ENCODE data around the gene ARHGEF39.
"Not testable (repeated sequence)": the region's sequence is repeated elsewhere in the genome, so short reads cannot be mapped to it uniquely, and the experiment has no call there.

Gene ARHGEF39

DNA sequence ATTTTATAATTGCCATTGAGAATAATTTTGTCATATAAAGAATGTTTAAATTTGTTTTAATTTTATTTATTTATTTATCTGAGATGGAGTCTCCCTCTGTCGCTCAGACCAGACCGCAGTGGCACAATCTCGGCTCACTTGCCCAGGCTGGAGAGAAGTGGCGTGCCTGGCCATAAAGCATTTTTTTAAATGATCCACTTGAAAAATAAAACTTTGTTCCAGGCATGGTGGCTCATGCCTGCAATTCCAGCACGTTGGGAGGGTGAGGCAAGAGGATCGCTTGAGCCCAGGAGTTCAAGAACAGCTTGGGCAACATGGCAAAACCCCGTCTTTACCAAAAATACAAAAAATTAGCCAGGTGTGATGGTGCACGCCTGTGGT lies 12.2 kb downstream of the ARHGEF39 start:
- DNase-seq (ENCODE audit: low read depth in 2 of 2, low spot score in 1 of 2), result no peak

DNA sequence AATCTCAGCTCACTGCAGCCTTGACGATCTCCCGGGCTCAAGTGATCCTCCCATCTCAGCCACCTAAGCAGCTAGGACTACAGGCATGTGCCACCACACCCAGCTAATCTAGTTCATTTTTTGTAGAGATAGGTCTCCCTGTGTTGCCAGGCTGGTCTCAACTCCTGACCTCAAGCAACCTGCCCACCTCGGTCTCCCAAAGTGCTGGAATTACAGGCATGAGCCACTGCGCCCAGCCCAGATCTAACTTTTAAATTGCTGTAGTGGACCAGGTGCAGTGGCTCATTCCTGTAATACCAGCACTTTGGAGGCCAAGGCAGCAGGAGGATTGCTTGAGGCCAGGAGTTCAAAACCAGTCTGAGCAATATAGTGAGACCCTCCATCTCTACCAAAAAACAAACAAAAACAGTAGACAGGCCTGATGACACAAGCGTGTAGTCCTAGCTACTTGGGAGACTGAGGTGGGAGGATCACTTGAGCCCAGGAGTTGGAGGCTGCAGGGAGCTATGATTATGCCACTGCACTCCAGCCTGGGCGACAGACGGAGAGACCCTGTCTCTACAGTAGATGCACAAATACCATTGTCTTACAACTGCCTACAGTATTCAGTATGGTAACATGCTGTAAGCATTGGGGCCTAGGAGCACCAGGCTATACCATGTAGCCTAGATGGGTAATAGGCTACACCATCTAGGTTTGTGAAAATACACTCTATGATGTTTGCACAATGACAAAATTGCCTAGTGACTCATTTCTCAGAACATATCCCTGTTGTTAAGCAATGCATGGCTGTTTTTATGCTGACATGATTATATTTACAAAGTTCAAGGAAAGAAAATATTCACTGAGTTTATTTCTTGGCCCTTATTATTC lies 12.8 kb downstream of the ARHGEF39 start:
- no peak for DNase-seq (ENCODE audit: low read depth in 2 of 2, low spot score in 1 of 2)

DNA sequence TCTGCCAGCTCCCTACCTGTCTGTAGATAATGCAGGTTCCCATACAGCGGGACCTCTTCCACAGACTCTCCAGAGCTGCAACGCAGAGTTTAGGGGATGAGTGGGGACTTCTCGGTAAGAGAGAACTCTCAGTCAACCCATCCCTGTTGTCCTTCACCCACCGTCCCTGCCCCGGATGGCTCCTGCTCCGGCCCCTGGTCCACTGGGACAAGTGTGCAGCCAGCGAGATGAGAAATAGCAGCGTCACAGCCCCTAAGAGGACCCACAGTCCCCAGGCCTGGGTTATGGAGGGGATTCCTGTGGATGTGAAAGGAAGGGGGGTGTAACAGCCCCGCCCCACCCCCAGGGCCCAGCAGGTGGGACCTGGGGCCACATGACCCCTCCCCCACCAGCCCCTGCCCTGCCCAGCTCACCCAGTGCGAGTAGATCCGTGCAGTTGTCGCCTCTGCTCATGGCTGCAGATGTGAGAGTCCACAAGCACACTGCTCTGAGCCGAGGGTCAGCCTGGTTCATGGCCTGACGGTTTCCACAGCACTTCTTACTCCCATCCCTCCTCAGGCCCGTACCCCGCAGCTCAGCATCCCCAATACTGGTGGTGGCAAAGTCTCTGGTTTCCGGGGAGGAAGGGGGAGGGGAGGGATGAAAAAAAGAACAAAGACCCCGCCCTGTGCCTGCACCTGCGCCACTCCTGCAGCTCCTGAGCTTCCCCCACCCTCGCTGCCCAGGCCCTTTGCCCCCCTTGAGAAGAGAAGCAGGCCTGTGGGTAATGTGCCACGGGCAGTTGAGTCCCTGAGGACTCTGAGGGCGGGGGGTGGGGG lies 14.4 kb downstream of the ARHGEF39 start, which contains the start of gene SIT1:
Gene SIT1, minus strand, starts transcription at position 591 of the 818 bp plus-strand sequence. Its CDS starts 78 bp downstream, at position 513.
- DNase-seq (ENCODE audit: low read depth in 2 of 2, low spot score in 1 of 2), result no peak

DNA sequence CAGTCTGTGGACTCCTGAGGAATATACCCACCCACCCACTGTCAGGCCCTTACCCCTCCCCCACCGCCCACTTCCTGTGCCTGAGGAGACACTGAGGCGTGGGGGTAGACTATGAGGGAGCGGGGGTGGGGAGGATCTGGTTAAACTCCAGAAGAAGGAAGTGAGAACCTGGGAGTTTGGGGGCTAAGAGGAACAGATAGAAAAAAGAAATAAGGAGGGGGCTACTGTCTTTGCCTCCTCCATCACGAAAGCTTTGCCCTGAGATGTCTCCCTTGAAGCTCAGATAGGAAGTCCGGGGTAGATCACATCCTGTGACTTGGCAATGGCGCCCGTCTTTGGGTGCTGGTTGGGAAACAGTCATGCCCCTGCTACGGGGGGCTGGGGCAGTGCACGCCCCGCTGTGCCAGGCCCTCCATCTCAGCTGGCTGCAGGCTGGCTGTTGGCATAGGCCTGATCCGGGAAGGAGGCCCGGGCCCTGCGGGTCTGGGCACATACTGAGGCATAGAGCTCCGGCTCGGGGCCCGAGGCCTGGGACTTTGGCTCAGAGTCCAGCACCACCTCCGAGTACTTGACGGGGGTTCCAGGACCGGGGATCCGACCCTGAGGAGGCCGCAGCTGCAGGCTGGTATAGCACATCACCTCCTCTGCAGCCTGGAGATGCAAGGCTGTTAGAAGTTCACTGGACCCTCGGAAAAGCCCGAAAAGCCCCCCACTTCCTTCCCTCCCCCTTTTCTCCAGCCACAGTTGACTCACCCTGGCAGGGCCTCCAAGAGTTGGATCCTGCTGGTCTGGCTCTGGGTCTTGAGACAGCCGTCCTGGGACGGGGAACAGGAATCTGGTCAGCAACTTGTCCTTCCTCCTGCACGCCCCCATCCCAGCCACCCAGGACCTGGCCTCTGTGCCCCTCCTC lies 15.3 kb downstream of the ARHGEF39 start:
- DNase-seq (ENCODE audit: low read depth in 2 of 2, low spot score in 1 of 2), result no peak

DNA sequence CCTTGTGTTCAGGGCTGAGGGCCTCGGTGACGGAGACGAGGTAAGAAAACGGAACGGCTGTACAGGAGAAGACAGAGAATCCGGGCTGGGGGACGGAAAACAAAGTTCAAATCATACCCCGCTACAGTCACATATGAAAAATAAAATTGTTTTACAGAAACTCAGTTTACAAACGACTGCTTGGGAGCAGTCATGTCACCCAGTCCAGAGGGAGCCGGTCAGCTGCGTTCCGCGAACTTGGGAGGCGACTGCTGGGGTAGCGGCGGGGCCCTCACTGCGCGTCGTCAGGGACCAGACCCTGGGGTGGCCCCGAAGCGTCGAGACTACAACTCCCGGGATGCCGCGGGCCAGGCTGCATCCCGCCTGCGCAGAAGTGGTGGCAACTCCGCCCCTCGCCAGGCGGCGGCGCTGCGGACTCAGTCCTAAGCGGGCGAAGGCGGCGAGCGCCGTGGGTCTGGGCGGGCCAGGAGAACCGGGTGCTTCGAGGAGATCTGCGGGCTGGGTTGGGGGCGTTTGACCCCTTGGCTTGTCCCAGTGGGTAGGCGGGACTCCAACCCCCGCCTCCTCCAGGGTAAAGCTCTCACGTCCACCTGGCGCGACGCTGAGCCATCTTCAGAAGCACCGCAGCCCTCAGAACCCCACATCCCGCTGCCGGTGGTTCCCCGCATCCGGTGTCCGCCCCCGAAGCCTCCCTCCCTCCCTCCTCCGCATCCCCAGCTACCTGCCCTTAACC lies 18.3 kb downstream of the ARHGEF39 start:
- peak; percentile 77 to 78 for DNase-seq (ENCODE audit: low read depth in 2 of 2, low spot score in 1 of 2)

DNA sequence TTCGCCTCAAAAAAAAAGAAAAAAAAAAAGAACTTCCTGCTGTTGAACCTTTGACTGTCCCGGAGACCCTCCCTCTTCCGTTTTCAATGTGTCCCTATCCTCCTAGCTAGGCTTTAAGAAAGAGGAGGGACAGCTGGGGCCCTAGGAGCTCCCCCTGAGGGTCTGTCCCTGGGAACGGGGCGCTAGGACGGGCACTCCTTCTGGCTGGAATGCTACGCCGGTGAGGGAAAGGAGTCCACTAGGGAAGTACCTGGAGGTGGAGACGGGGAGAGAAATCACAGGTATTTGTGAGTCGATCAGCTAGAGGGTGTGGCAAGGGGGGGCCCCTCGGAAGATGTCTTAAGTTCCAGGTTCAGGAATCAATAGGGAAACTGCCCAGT lies 18.9 kb downstream of the ARHGEF39 start:
- DNase-seq (ENCODE audit: low read depth in 2 of 2, low spot score in 1 of 2), result no peak

DNA sequence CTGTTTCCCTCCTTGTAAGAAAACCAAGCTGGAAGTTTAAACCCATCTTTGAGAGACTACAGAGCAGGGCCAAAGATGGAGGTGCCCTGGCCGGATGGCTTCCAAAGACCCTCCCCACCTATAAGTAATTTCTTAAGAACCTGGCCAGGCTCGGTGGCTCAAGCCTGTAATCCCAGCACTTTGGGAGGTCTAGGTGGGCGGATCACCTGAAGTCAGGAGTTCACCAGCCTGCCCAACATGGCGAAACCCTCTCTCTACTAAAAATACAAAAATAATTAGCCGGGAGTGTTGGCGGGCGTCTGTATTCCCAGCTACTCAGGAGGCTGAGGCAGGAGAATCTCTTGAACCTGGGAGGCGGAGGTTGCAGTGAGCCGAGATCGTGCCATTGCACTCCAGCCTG lies 19.3 kb downstream of the ARHGEF39 start:
- DNase-seq (ENCODE audit: low read depth in 2 of 2, low spot score in 1 of 2), result not testable (repeated sequence)

DNA sequence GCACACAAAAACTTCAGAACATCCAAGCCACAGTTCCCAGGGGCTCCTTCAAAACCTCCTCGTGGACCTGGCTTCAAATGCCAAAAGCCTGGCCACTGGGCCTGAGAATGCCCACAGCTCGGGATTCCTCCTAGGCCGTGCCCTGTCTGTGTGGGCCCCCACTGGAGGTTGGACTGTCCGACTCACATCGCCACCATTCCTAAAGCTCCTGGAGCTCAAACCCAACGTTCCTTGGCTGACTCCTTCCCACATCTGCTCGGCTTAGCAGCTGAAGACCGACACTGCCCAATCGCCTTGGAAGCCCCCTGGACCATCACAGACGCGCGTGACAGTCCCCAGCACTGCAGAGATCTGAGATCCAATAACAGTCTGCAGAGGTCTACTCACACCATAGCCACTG lies 21.9 kb downstream of the ARHGEF39 start:
- no peak for DNase-seq (ENCODE audit: low read depth in 2 of 2, low spot score in 1 of 2)

DNA sequence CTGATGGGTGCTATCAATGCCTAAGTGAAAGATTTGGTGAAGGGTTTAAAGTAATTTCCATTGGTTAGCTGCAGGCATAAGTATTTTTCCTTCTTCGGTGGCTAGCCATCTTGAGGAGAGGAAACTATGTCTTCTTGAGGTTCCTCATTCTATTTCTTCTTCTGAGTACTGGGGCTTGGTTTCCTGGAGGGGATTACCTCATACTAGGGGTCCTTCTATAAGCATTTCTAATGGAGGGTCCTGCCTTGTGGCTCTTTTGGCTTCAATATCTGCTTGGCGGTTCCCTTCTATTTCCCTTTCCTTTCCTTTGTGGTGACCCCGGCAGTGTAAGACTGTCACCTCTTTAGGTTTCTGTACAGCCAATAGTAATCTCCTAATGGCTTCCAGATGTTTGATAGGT lies 23.5 kb downstream of the ARHGEF39 start:
- not testable (repeated sequence) for DNase-seq (ENCODE audit: low read depth in 2 of 2, low spot score in 1 of 2)

DNA sequence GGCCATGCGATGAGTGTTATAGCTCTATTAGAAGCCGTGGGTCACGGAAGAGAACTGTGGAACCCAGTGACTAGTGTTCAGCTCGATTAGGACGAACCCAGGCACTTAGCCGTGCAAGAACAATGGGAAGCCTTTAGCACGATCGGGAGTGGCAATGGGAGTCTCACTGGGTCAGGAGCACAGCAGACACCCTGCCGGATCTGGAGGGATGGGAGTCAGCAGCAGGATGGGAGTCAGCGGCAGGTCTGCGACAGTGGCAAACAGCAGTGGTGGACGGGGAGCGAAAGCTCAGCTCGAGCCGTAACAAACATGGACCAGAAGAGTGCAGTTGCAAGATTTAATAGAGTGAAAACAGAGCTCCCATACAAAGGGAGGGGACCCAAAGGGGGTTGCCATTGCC lies 24.6 kb downstream of the ARHGEF39 start:
- not testable (repeated sequence) for DNase-seq (ENCODE audit: low read depth in 2 of 2, low spot score in 1 of 2)

DNA sequence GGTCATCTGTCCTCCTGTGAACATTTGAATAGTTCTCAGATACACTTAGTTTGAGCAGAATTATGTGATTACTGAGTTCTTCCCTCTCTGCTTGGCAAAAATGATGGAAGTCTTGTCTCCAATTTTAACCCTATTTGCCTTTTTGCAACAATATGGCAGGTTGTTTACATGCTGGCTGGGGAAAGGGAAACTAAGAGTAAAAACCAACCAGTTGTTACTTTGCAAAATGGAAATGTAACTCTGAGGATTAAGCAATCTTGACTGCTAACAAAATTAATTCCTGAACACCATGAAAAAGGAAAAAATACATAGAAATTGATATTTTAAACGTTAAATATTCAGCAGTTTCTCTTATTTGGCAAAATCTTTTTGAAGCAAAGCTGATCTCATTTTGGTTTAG lies 25.4 kb downstream of the ARHGEF39 start:
- no peak for DNase-seq (ENCODE audit: low read depth in 2 of 2, low spot score in 1 of 2)

DNA sequence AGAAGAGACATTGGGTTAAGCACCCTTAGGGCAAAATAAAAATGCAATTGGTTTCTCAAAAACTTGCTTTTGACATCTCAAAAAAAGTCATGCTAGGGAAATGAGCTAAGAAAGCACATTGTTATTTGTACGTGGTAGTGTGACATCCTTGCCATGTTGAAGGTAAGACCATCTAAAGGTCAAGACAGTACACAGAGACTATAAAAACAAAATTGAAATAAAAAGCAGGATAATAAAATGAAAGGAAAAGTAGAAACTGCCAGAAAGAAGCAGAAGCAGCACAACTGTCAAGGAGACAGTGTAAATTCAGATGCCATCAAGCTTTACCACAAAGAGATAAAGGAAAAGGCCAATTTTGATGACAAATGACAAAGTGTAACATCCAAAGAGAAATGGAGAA lies 25.8 kb downstream of the ARHGEF39 start:
- not testable (repeated sequence) for DNase-seq (ENCODE audit: low read depth in 2 of 2, low spot score in 1 of 2)

DNA sequence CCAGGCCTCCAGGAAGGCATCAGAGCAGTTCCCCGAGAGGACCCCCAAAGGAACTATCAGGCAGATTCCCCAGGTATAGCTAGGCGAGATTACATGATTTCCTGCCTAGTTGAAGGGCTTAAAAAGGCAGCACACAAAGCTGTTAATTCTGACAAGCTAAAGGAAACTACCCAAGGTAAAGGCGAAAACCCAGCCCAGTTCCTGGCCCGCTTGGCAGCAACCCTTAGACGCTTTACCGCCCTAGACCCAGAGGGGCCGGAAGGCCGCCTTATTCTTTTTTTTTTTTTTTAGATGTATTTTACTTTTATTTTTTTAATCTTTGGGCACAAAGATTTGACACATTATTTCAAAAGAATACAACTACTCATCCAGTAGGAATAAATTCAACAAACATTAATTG lies 26.2 kb downstream of the ARHGEF39 start:
- not testable (repeated sequence) for DNase-seq (ENCODE audit: low read depth in 2 of 2, low spot score in 1 of 2)

DNA sequence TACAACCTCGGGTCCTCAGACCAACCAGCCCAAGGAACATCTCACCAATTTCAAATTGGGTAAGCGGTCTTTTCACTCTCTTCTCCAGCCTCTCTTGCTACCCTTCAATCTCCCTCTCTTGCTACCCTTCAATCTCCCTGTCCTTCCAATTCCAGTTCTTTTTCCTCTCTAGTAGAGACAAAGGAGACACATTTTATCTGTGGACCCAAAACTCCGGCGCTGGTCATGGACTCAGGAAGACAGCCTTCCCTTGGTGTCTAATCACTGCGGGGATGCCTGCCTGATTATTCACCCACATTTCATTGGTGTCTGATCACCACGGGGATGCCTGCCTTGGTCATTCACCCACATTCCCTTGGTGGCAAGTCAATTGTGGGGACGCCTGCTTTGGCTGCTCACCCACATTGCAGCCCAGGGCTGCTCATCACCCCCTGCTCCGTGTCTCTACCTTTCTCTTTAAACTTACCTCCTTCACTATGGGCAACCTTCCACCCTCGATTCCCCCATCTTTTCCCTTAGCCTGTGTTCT lies 27.5 kb downstream of the ARHGEF39 start:
- not testable (repeated sequence) for DNase-seq (ENCODE audit: low read depth in 2 of 2, low spot score in 1 of 2)

DNA sequence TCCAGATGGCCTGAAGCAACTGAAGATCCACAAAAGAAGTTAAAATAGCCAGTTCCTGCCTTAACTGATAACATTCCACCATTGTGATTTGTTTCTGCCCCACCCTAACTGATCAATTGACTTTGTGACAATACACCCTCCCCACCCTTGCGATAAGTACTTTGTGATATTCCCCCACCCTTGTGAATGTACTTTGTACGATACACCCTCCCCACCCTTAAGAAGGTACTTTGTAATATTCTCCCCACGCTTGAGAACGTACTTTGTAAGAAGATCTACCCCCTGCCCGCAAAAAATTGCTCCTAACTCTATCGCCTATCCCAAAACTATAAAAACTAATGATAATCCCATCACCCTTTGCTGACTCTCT lies 28.1 kb downstream of the ARHGEF39 start:
- not testable (repeated sequence) for DNase-seq (ENCODE audit: low read depth in 2 of 2, low spot score in 1 of 2)

DNA sequence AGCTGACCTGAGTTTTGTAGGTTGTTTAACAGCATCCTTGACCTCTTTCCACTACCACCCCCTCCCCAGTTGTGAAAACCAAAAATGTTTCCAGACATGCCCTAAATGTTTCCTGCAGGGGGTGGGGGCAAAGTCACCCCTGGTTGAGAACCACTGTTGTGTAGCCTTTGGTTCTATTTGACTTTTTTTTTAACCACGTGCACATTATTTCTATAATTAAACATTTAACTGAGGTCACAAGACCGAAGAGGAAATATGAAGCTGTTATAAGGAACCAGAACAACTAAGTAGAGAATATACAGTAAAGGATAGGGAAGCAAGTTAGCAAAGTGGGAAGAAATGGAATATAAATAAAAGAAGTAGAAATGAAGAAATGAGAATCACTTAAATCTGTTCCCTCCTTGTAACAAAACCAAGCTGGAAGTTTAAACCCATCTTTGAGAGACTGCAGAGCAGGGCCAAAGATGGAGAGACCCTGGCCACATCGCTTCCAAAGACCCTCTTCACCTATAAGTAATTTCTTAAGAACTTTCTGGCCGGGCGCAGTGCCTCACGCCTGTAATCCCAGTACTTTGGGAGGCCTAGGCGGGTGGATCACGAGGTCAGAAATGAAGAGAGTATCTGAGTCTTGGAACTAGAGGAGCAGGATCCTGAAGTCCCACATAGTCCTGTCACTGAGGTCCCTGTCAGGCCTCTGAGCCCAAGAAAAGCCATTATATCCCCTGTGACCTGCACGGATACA lies 28.7 kb downstream of the ARHGEF39 start:
- no peak for DNase-seq (ENCODE audit: low read depth in 2 of 2, low spot score in 1 of 2)

DNA sequence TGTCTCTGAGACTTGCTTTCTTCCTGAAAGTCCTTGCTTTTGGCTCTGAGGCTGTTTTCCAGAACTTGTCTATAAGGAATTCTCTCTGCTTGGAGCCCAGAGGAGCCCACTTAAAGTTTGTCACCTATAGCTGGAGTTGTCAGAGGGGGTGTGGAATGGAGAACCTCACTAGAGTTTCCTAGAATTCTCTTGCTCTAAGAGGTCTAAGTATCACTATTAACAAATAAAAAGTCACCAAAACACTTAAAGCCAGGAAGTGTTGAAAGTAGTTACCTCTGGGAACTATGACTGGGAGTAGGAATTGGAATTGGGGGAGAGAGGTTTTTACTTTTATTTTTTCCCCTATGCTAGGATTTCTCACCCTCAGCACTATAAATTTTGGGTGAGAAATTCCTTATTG lies 29.3 kb downstream of the ARHGEF39 start:
- DNase-seq (ENCODE audit: low read depth in 2 of 2, low spot score in 1 of 2), result no peak

DNA sequence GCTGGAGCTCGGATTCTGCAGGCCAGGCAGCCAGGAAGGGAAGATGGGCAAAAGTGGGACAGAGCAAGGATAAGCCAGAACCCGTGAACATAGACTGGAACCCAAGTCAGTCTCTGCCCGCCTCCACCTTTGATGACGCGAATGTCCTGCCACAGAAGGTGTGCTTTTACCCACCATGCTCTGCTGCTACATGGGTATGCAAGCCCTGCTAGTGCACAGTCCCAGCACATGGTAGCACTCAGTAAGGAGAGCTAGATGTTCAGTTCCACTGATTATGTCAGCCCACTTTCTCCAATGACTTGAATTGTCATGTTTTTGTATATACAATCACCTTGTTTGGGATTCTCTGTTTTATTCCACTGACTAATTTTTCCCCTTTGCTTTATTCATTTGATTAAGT lies 35.4 kb downstream of the ARHGEF39 start:
- DNase-seq (ENCODE audit: low read depth in 2 of 2, low spot score in 1 of 2), result no peak

DNA sequence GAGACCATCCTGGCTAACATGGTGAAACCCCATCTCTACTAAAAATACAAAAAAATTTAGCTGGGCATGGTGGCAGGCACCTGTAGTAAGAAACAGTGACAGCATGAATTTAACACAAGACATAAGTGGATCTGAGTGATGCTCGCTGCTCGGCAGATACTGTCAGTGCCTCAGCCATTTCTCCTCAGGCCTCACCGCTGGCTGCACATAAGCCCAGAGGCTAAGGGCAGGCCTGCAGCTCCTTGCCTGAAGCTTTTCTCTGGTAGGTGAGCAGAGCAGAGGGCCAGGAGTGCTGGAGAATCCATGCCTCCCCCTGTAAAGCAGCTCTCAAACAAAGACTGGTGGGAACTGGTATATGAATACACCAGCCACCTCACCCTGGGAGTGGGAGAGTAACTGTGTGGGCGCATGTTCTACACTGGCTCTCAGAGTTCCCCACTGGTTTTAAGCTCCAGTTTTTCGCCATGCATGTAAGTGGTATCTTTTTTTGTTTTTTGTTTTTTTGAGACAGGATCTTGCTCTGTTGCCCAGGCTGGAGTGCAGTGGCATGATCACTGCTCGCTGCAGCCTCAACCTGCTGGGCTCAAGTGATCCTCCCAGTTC lies 36.5 kb downstream of the ARHGEF39 start:
- DNase-seq (ENCODE audit: low read depth in 2 of 2, low spot score in 1 of 2), result no peak

Measured in stimulated activated CD8-positive, alpha-beta memory T cell treated with anti-CD3 and anti-CD28 coated beads, Interleukin-4, amount 100 ng/mL, for 4 hours (primary cell).